OCI-LY1 (cell line): ENCODE measurements around the gene SLC17A7.
A peak's percentile ranks its signal among the peaks of the same experiment; 100 is the strongest.

Experiments
- H2AFZ ChIP-seq: fragments of 200-600 bp; sonication (generic), shearing (Covaris generic); 2 replicates; pipeline ENCODE4 v1.6.0; 2014; ENCODE audit warnings: antibody characterized with exemption, mild to moderate bottlenecking, low read length
- H3F3A ChIP-seq: fragments of 200-600 bp; sonication (generic), shearing (Covaris generic); 2 replicates; pipeline ENCODE4 v1.6.0; 2014; ENCODE audit warnings: mild to moderate bottlenecking, antibody characterized with exemption, low read length, moderate library complexity; ENCODE audit not compliant: insufficient read depth
- H3K27ac ChIP-seq: fragments of 200-600 bp; sonication (generic); 2 replicates; pipeline ENCODE4 v1.5.1; 2014; ENCODE audit warnings: low read length, mixed run types, mild to moderate bottlenecking, low read depth; ENCODE audit not compliant: poor library complexity, severe bottlenecking
- H3K27me3 ChIP-seq: fragments of 200-600 bp; sonication (generic); 2 replicates; pipeline ENCODE4 v1.6.0; 2014; ENCODE audit warnings: antibody characterized with exemption, mild to moderate bottlenecking, low read length, moderate library complexity; ENCODE audit not compliant: insufficient read depth
- H3K36me3 ChIP-seq: fragments of 200-600 bp; sonication (generic); 2 replicates; pipeline ENCODE4 v1.6.1; 2014; ENCODE audit warnings: mild to moderate bottlenecking, antibody characterized with exemption, low read length, moderate library complexity, mixed read lengths; ENCODE audit not compliant: insufficient read depth
- H3K4me1 ChIP-seq: fragments of 200-600 bp; sonication (generic); 2 replicates; pipeline ENCODE4 v1.5.1; 2014; ENCODE audit warnings: mild to moderate bottlenecking, low read length, moderate library complexity; ENCODE audit not compliant: insufficient read depth, severe bottlenecking
- H3K4me2 ChIP-seq: fragments of 200-600 bp; sonication (generic), shearing (Covaris generic); 2 replicates; pipeline ENCODE4 v1.6.1; 2014; ENCODE audit warnings: low read length
- H3K4me3 ChIP-seq: fragments of 200-600 bp; sonication (generic); 2 replicates; pipeline ENCODE4 v1.5.1; 2014; ENCODE audit warnings: low read length, low read depth, mild to moderate bottlenecking, mixed read lengths; ENCODE audit not compliant: poor library complexity, severe bottlenecking
- H3K79me2 ChIP-seq: fragments of 200-600 bp; shearing (Covaris generic); 2 replicates; pipeline ENCODE4 v1.6.1; 2016; ENCODE audit warnings: mixed run types, low read length, mixed read lengths; ENCODE audit not compliant: insufficient read depth
- H3K9ac ChIP-seq: fragments of 200-600 bp; sonication (generic), shearing (Covaris generic); 2 replicates; pipeline ENCODE4 v1.6.1; 2014; ENCODE audit warnings: mild to moderate bottlenecking, low read length, mixed read lengths
- H3K9me2 ChIP-seq: fragments of 200-600 bp; sonication (generic), shearing (Covaris generic); 2 replicates; pipeline ENCODE4 v1.6.1; 2014; ENCODE audit warnings: low read depth, mild to moderate bottlenecking, low read length, mixed read lengths
- H3K9me3 ChIP-seq: fragments of 200-600 bp; shearing (Covaris generic); 2 replicates; pipeline ENCODE4 v1.6.1; 2014; ENCODE audit warnings: low read length, mixed read lengths
- H4K20me1 ChIP-seq: fragments of 200-600 bp; sonication (generic), shearing (Covaris generic); 2 replicates; pipeline ENCODE4 v1.6.0; 2016; ENCODE audit warnings: mild to moderate bottlenecking, low read length; ENCODE audit not compliant: insufficient read depth
- EZH2 ChIP-seq: fragments of 200-600 bp; sonication (generic), shearing (Covaris generic); IDR thresholded peaks from 2 replicates; pipeline ENCODE4 v1.8.0; 2017; ENCODE audit warnings: borderline replicate concordance, mixed run types, mild to moderate bottlenecking, antibody characterized with exemption, low read length, moderate library complexity, mixed read lengths
- TF ChIP-seq, protein P1 (sequence below): fragments of 200-600 bp; sonication (generic), shearing (Covaris generic); IDR thresholded peaks from 2 replicates; pipeline ENCODE4 v1.5.1; 2017; ENCODE audit warnings: mild to moderate bottlenecking, antibody characterized with exemption, low read length, moderate library complexity, mixed read lengths

Gene SLC17A7

DNA sequence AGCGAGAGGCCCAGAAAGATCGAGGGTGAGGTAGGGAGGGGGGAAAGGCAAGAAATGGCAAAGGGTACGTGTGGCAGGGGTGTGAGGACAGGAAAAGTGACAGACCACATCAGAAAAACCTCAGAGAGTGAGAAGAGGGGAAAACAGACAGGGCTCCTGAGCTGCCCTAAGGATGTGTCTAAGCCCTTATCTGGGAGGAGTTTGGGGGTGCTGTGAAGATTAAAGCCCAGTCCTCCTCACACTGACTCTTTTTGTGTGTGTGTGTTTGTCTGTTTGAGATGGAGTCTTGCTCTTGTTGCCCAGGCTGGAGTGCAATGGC, 17.4 kb downstream of the SLC17A7 start:
- Histone ChIP-seq H3K9me3 (no peaks in the 10 kb centered on the region), H3K79me2 (no peaks in the 10 kb centered on the region), H3K4me3 (no peak overlapping the region), H3K9me2 (no peaks in the 10 kb centered on the region), H2AFZ (no peak overlapping the region), H3K4me2 (no peak overlapping the region), H3F3A (no peaks in the 10 kb centered on the region), H3K36me3 (no peaks in the 10 kb centered on the region), H3K27me3 (peaks cover 22% of the 10 kb centered on the region), H3K27ac (no peak overlapping the region), H4K20me1 (no peaks in the 10 kb centered on the region), H3K4me1 (peaks cover 13% of the 10 kb centered on the region), H3K9ac (no peak overlapping the region)
- TF ChIP-seq EZH2: no peak
- TF ChIP-seq, protein P1, sequence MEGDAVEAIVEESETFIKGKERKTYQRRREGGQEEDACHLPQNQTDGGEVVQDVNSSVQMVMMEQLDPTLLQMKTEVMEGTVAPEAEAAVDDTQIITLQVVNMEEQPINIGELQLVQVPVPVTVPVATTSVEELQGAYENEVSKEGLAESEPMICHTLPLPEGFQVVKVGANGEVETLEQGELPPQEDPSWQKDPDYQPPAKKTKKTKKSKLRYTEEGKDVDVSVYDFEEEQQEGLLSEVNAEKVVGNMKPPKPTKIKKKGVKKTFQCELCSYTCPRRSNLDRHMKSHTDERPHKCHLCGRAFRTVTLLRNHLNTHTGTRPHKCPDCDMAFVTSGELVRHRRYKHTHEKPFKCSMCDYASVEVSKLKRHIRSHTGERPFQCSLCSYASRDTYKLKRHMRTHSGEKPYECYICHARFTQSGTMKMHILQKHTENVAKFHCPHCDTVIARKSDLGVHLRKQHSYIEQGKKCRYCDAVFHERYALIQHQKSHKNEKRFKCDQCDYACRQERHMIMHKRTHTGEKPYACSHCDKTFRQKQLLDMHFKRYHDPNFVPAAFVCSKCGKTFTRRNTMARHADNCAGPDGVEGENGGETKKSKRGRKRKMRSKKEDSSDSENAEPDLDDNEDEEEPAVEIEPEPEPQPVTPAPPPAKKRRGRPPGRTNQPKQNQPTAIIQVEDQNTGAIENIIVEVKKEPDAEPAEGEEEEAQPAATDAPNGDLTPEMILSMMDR: no peak

- Histone ChIP-seq H3K9me3 (no peaks in the 10 kb centered on the region), H3F3A (no peaks in the 10 kb centered on the region), H3K27ac (no peak within 1 kb of the TSS), H3K9ac (no peak within 1 kb of the TSS), H3K4me1 (peaks cover 13% of the 10 kb centered on the region), H3K27me3 (peaks cover 20% of the 10 kb centered on the region), H2AFZ (no peak within 1 kb of the TSS), H3K4me2 (peak within 1 kb of the TSS; percentile 39; the same call in 1 of the 2 replicates), H3K9me2 (no peaks in the 10 kb centered on the region), H3K79me2 (no peaks in the 10 kb centered on the region), H3K36me3 (no peaks in the 10 kb centered on the region), H3K4me3 (peak within 1 kb of the TSS; percentile 18), H4K20me1 (no peaks in the 10 kb centered on the region)
- TF ChIP-seq, protein P1: no peak
Measured at GRCh38 chr19:49423071-49423984, 18.0 kb downstream of the SLC17A7 start, which contains the start of gene PTH2. TSS of gene PTH2 (minus strand) at chr19:49423441. CDS start at chr19:49423339, 102 bp downstream.

DNA sequence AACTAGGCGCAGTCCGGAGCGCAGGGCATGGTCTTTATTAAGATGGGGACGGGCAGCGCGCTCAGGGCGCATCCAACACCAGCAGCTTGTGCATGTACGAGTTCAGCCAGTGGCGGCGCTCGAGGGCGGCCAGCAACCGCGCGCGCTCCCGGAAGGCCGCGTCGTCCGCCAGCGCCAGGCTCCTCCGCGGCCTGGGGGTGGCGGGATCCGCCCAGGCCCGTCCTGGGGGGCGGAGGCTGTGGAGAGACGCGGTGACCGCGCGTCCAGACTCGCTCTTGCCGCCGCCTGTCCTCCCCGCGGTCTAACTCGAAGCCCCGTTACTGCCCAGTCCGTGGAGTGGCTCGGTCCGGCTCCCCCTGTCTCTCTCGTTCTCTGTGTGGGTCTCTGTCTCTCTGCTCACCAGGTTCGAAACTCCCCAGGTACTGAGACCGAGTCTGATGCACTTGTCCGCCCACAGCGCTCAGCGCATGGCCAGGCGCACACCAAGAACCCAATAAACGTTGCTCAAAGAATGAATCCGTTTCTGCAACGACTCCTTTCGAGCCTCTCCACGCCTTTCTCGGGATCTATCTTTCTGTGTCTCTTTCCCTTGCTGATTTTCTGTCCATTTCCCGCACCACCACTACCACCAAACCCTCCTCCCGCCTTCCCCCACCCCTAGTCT, 18.8 kb downstream of the SLC17A7 start:
- Histone ChIP-seq H3K9me2 (no peaks in the 10 kb centered on the region), H3K27me3 (peaks cover 16% of the 10 kb centered on the region), H3K9ac (no peak overlapping the region), H3F3A (no peaks in the 10 kb centered on the region), H3K27ac (no peak overlapping the region), H3K9me3 (no peaks in the 10 kb centered on the region), H3K4me3 (peak overlapping the region; percentile 18), H3K4me2 (peak overlapping the region; percentile 39; the same call in 1 of the 2 replicates), H3K79me2 (no peaks in the 10 kb centered on the region), H2AFZ (no peak overlapping the region), H4K20me1 (no peaks in the 10 kb centered on the region), H3K4me1 (peaks cover 5% of the 10 kb centered on the region), H3K36me3 (no peaks in the 10 kb centered on the region)
- no peak for TF ChIP-seq EZH2
- TF ChIP-seq, protein P1: peak; percentile 38; the same call in 1 of the 2 replicates
